OCI-M2 (cell line): ENCODE data around the gene GCLM.

Experiments used
- DNase-seq: peaks from one replicate; lab custom pipeline; 2025; ENCODE audit not compliant: unreplicated experiment; lab: John Stamatoyannopoulos, UW

GCLM gene

DNA sequence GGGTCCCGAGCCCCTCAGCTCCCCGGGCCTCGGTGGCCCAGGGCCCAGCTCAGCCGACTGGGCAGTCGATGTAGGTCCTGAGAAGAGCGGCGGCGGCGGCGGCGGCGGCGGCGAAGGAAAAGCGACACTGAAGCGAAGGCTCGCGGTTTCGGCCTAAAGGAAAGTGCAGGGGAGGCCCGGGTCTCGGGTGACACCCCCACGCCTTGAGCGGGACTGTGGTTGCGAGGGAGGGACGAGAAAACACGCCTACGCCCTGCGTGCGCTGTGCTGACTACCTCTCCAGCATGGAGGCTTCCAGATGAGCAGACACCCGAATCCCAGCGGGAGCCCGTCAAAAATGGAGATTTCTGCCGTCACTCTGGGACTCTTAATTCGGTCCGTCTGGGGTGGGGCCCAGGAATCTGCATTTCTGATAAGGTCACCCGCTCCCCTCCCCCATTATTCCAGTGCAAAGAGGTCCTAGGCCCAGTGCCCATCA, 61.4 kb downstream of the GCLM start:
- no peak for DNase-seq

DNA sequence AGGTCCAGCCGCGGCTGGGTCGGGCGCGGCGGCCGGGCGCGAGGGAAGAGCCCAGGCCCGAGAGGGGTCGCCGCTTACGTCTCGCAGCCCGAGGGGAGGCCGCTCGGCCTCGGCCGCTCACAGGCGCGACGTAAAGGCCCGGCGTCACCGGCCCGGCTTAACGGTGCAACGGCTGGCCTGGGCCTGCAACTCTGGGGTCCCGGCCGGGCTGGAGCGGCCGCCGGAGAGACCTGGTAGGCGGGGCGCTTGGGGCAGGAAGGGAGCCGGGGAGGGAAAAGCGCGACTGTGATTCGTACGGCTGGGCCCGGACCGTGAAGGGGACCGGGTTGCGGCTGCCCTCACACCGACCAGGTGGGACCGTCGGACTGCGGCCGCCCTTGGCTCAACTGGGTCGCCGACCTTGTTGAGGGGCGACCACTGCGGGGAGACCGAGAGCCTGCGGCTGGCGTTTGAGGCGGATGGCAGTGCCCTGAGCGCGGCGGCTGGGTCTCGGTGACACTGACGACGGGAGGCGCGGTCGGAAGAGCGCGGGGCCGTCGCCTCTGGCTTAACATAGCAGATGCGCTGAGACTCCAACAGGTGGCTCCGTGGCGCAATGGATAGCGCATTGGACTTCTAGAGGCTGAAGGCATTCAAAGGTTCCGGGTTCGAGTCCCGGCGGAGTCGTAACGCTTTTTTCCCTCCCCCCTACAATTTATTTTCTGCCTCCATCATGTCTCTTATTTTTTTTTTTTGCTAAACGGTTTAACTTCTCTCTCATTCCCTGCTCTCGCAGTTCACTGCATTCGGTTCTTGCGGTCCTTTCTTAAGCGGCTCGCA, 62.0 kb downstream of the GCLM start:
- peak; percentile 62 for DNase-seq

DNA sequence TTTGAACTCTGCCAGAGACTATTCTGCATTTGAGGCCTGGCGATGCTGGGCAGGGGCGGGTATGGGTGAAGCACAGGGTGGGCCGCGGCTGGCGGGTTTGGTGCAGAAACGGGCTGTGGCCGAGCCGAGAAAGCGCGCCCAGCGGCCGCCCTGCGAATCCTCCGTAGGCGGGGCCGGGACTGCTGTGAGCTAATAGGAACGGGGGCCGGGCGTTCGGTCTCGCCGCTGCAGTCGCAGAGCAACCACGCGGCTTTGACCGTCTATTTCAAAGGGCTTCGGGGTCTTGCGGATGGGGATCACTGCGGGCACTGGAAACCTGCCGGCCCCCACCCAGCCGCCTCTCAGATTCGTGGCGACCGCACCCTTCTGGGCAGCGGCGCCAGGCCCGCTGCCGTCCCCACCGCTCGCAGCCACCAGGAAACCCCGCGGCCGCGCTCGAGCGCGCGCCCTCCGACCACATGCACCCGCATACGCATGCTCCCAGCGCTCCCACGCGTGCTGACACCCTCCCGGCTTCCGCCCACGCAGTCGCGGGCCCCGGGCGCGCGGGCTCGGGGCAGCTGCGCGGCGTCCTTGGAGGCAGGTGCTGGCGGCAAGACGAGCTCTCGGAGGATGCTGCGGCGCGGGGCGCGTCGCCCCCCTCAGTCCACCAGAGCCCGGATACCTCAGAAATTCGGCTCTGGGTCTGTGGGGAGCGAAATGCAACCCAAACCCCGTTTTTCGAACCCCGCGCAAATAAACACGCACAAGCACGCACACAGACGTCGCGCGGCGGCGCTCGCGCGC, 62.8 kb downstream of the GCLM start:
- DNase-seq, result no peak

DNA sequence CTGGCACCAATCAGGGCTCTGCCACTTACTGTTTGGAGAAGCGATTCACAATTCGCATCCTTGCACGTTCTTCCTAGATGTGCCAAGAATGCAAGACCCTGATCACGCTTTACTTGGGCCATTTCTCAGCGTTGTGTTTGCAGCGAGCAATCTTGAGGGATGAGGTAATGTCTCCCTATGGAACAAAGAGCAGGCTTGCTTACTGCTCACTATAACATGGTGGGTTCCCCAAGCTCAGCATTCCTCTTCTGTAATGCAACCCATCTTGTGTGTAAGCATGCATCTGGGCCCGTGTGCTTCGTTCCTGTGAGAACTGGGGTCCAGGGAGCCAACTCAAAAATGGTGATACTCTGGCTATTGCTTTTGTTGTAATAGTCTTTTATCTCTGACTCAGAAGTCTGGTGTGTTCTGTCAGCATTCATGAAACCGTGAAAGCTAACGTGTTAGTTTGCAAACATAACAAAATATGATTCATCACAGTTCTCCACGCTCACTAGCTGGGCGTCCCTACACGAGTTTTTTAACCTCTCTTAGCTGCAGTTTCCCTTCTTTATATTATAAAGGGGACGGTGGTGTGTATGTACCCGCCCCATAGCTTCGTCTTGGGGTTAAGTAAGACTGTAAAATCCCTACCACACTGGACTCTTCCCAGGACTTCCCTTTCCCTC, 63.6 kb downstream of the GCLM start:
- DNase-seq, result no peak

DNA sequence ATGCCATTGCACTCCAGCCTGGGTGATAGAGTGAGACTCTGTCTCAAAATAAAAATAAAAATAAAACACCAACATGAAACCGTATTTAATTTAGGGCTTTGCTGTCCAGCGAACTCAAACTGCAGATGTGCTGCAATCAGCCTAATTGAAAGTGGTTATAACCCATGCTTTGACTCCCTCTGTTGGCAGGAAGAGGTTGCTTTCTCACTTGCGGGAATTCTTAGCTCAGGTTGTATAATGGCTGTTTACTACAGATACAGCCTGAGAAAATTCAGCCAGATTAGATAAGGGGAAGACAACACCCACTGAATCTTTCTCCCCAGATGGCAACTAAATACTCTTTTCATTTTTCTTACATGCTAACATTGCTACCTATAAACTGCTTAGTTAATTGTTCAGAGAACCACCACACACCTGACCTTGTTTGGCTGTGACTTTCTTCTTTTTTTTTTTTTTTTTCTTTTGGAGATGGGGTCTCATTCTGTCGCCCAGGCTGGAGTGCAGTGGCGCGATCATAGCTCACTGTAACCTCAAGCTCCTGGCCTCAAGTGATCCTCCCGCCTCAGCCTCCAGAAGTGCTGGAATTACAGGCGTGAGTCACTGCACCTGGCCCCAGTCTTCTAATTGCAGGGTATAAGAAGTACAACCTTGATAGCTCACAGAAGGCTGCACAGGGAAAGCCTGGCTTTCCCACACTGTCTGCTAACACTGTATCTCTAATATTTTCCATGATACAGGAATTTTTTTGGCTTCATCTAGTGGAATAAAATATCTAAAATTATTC, 64.8 kb downstream of the GCLM start:
- DNase-seq, result no peak

DNA sequence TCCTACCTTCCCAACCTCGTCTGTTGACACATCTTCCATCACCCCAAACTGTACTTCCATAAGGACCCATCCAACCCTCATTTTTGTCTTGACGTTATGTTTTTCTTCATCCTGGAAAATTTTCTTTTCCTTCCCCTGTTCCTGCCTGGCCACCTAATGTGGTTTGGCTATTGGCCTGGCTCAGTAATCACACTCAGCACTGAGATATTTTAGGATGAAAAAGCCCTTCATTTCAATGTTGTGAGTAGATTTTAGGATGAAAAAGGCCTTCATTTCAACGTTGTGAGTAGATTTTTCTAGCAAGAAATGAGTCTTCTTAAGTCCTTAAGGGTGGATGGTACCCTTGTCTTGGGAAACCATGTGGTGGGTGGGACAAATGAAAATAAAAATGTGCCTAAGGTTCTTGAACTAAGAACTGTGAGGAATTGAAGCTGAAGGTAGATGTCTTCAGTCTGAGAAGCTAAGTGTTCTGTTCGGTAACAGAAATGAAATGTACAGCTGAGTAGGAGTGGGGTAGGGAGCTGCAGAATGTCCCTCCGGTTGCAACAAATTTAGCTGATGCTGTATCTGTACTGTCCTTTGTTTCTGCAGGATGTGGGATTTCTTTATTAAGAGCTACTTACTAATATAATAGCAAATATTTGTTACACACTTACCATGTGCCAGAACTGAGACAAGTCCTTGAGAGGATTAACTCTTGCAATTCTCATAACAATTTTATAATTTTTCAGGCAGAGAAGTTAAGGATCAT, 66.3 kb downstream of the GCLM start:
- no peak for DNase-seq

DNA sequence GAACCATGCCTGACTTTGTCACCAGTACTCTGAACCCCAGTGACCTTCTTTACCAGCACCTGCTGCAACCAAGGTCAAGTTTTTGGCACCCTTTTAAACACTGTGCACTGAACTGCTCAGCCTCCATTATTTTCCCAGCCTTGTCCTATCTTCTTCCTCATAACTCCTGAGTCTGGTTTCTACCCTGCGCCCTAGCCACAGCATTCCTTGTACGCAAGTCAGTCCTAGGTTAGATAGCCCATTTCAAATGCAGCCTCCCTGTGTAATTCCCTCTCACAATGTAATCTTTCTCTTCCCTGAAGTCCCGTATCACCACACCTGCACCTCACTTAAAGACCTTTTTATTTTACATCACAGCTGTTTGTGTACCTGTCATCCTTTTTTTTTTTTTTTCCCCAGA, 67.5 kb downstream of the GCLM start:
- no peak for DNase-seq

DNA sequence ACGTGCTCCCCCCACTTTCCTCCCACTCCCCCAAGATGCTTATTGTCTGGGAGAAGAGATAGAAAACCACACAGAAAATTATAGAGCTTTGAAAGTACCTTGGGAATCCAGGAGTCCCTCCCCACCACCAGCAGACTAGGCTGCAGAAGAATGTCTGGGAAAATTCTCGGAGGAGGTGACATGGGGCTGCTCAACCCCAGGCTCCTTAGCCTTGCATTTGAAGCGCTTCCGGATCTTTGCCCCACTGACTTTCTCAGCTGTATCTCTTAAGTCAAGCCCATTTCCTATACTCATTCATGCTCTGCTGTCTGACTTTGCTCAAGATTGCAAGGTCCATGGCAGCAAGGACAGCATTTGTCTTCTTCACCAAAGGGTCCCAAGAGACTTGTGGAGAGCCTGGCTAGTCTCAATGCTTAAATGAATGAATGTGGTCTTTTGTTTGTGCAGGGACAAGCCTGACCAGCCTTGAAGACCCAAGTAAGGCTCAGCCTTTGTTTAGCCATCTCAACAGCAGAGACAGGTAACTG, 68.2 kb downstream of the GCLM start:
- DNase-seq, result no peak

DNA sequence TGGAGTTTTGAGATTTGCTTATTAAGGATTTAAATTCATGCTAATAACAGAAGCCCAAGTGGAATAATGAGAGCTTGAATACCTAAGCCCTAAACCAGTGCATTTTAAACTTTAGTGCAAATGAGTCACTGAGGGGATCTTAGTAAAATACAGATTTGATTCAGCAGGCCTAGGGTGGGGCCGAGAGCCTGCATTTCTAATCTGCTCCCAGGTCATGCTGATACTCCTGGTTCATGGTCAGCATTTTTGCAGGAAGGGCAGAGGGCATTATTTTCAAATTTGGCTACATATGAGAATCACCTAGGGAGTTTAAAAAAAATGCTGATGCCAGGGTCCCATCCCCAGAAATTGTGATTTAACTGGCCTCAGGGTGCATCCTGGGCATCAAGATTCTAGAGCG, 69.5 kb downstream of the GCLM start:
- no peak for DNase-seq

DNA sequence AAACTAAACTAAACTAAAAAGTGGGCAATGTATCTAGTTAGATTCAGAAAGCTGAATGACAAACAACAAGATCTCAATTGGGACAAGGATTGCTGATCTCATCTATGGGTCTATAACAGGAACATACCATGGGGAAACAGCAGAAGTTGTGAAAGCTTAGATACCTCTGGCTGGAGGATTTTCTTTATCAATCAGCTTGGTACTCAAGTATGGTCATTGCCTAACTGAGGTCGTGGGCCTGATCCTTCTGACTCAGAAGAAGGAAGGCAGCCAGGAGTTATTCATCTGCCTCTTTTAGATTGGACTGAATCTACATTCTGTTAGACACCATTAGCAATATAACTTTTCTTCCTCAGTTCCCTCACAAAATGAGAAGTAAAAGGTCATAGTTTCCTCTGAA, 69.9 kb downstream of the GCLM start:
- DNase-seq, result no peak

DNA sequence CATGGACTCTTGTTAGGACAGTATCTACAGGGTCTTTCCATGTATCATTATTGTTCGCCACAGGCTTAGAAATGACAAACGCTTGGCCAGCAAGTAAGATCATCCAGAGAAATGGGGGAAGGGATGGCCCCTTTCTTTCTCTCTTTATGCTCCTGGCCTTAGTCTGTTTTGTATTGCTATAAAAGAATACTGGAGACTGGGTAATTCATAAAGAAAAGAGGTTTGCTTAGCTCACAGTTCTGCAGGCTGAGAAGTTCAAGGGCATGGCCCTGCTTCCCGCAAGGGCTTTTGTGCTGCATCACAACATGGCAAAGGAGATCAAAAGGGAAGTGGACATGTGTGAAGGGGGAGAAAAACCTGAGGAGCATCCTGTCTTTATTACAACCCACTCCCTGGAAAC, 71.3 kb downstream of the GCLM start:
- no peak for DNase-seq
